ENCODE measurements around the gene CD14.

DNA sequence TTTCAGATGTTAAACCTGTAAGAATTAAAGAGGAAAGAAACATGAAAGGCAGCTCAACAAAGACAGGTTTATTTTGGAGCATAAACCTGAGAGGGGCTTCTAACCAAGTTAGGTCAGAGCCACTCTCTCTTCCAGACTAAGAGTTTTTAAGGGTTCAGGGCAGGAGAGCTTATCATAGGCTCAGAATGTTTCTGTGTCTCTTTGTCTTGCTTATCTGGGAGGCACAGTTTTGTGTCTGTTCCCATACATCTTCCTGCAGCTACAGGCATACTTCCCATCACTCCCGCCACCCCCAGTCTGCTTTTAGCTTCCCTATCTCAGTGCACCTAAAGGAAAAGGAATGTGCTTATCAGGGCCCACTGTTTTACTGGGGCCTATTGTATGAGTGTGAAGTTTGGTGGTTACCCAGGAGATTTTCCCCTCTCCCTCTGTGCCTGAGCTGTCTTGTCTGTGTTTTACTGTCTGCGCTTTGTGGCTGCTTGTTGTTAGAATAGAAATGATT is 21.9 kb downstream of the CD14 start:
- TF ChIP-seq, protein P1, sequence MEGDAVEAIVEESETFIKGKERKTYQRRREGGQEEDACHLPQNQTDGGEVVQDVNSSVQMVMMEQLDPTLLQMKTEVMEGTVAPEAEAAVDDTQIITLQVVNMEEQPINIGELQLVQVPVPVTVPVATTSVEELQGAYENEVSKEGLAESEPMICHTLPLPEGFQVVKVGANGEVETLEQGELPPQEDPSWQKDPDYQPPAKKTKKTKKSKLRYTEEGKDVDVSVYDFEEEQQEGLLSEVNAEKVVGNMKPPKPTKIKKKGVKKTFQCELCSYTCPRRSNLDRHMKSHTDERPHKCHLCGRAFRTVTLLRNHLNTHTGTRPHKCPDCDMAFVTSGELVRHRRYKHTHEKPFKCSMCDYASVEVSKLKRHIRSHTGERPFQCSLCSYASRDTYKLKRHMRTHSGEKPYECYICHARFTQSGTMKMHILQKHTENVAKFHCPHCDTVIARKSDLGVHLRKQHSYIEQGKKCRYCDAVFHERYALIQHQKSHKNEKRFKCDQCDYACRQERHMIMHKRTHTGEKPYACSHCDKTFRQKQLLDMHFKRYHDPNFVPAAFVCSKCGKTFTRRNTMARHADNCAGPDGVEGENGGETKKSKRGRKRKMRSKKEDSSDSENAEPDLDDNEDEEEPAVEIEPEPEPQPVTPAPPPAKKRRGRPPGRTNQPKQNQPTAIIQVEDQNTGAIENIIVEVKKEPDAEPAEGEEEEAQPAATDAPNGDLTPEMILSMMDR (IDR thresholded peaks at IDR 0.05), result no peak
- no peak for TF ChIP-seq POLR2A (IDR thresholded peaks at IDR 0.05)

Measured in heart left ventricle (tissue), 13 donors.